Omental fat pad (tissue), 4 donors: Measurements from ENCODE around the gene ZKSCAN8. TPM values are rescaled to one million over a fixed set of nuclear protein-coding genes. Genes with fewer than 3 reads are reported as not detected.
A peak's percentile ranks its signal among the peaks of the same experiment; 100 is the strongest.
"Not testable (repeated sequence)": the region's sequence is repeated elsewhere in the genome, so short reads cannot be mapped to it uniquely, and the experiment has no call there.

Experiments
- ATAC-seq: fragments of 150-250 bp; one replicate; pipeline ENCODE4 v1.9.1; 2016; ENCODE audit warnings: mild to moderate bottlenecking, moderate library complexity; ENCODE audit not compliant: low FRiP score
- DNase-seq: peaks from one replicate; pipeline ENCODE4 v3.0.0-alpha.2; 2019; ENCODE audit warnings: low spot score
- total RNA-seq, 4 donors: library from RNA; depleted of rRNA; stranded (reverse); fragments of >200 nt; gene quantifications; one replicate each; pipeline ENCODE4 v1.1.0, GENCODE V29; 2016
- TF ChIP-seq, protein P1 (sequence below), 3 donors: fragments of 450-650 bp; IDR thresholded peaks; one replicate each; pipeline ENCODE4 v1.5.1; 2016 to 2017; ENCODE audit warnings: antibody characterized with exemption in 3 of 3, mild to moderate bottlenecking in 3 of 3, moderate library complexity in 2 of 3

Gene ZKSCAN8
- total RNA-seq, 4 donors from 2014 or later: 16.0 to 27.7 (median 17.2) TPM

DNA sequence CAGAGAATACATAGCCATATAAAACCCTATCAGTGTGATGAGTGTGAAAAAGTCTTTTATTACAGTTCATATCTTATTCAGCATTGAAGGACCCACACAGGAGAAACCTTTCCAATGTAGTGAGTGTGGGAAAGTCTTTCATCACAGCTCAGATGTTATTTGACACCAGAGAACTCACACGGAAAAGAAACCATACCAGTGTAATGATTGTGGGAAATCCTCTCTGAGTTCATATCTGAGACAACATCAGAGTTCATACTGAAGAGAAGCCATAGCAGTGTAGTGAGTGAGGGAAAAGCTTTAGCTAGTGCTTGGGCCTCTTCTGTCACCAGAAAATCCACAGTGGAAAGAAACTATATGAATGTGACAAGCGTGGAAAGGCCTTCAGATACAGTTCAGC, 25.9 kb upstream of the ZKSCAN8 start:
- TF ChIP-seq, protein P1, sequence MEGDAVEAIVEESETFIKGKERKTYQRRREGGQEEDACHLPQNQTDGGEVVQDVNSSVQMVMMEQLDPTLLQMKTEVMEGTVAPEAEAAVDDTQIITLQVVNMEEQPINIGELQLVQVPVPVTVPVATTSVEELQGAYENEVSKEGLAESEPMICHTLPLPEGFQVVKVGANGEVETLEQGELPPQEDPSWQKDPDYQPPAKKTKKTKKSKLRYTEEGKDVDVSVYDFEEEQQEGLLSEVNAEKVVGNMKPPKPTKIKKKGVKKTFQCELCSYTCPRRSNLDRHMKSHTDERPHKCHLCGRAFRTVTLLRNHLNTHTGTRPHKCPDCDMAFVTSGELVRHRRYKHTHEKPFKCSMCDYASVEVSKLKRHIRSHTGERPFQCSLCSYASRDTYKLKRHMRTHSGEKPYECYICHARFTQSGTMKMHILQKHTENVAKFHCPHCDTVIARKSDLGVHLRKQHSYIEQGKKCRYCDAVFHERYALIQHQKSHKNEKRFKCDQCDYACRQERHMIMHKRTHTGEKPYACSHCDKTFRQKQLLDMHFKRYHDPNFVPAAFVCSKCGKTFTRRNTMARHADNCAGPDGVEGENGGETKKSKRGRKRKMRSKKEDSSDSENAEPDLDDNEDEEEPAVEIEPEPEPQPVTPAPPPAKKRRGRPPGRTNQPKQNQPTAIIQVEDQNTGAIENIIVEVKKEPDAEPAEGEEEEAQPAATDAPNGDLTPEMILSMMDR (IDR thresholded peaks at IDR 0.05): no peak
- ATAC-seq (no peak), DNase-seq (no peak)

DNA sequence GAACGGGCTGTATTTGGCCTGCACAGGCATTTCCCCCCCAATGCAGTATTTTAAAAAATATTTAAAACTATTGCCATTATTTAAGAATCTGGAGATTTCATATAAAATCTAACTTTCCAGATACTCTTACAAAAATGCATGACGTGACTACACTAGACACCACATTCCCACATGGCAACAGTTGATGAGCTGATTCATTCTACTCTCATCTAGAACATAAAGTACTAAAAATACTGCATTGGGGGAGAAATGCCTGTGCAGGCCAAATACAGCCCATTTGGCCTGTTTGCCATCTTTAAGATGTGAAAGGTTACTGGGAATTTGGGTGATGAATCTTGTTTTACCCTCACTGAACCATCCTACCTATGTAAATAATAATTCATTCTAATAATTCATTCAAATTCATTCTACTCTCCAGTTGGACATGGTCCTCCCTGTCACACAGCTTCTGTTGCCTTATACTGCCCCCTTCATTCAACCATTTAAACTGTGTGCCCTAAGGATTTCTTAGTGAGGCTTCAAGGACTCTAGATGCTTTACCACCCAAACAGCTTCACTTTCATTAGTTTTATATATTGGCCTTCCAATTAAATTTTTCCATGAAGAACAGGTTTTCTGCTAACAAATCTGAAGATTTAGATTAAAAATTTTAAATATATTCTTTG, 24.2 kb upstream of the ZKSCAN8 start:
- DNase-seq: no peak
- TF ChIP-seq, protein P1 (IDR thresholded peaks at IDR 0.05): no peak
- no peak for ATAC-seq

DNA sequence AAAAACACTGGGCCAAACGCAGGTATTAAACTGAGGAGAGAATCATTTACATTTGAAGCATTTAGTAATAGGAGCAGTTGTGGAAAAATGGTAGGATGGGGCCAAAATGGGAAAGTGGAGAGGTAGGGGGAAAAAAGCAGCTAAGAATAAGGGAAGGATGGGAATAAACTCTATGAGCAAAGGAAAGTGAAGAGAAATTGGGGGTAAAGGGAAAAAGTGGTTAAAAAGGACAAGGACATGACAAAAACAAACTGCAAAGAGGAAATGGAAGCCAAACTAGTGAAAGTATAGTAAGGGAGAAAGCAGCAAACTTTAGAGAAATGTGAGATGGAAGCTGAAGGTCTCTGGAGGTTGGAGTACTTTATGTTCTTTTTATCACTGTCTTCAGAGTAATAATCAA, 23.5 kb upstream of the ZKSCAN8 start:
- TF ChIP-seq, protein P1 (IDR thresholded peaks at IDR 0.05): no peak
- ATAC-seq: no peak

DNA sequence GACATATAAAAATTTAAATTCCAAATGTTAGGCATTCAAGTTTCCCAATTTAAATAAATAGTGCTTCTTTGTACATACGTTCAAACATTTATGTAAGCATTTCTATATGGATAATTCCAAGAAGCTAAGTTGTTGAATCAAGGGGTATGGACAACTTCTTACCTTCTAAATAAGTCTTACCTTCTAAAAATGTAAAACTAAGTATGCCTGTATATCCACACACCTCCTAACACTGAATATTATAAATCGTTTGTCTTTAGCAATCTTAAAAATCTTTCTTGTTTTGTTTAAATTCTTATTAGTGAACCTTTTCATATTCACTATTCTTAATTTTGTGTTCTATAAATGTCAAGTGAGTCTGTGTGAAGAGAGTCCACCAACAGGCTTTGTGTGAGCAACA, 19.8 kb upstream of the ZKSCAN8 start:
- TF ChIP-seq, protein P1 (IDR thresholded peaks at IDR 0.05): no peak
- DNase-seq: no peak
- no peak for ATAC-seq

More for the DNA sequence above, 23.5 kb upstream of the ZKSCAN8 start:
- no peak for DNase-seq

DNA sequence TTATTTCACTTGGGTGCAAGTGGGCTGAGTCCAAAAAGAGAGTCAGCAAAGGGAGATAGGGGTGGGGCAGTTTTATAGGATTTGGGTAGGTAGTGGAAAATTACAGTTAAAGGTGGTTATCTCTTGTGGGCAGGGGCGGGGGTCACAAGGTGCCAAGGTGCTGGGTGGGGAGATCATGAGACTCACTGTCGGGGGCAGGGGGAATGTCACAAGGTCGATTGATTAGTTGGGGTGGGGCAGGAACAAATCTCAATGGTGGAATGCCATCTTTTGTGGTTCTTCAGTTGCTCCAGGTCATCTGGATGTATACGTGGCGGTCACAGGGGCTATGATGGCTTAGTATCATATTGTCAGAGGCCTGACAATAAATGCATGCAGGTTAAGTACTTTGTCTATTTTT, 19.4 kb upstream of the ZKSCAN8 start:
- not testable (repeated sequence) for DNase-seq, ATAC-seq

DNA sequence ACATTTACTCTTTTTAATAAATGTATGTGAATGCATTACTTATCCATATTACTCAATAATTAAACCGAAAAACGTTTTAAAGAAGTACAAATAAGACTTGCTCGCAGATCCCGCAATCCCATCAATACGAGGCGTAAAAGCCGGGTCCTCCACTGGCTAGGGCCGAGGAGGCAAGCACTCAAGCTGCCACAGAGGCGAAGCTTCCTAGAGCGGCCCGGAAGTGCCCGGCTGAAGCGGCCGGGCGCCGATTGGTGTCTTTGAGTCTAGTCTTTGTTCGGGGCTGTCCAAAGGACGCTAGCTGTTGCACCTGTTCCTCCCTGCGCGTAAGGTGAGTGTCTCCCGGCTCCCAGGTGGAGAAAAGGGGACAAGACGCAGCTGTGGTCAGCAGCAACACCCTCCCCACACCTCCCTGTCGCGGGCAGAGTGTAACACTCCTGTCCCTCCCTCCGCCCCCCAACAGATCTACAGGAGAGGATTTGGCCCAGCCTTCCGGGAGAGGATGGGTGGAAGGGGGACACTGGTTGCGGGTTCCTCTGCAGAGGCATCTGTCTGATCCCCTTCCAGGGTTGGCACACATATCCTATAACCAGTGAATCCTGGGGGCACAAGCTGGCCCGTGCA, 17.2 kb upstream of the ZKSCAN8 start, which contains the start of gene ZSCAN16:
Gene ZSCAN16, plus strand, starts transcription at position 260 of the 621 bp plus-strand sequence. CDS start 835 bp downstream, outside the sequence.
- TF ChIP-seq, protein P1 (IDR thresholded peaks at IDR 0.05): no peak
- DNase-seq (peak; percentile 34), ATAC-seq (peak; percentile 98)

DNA sequence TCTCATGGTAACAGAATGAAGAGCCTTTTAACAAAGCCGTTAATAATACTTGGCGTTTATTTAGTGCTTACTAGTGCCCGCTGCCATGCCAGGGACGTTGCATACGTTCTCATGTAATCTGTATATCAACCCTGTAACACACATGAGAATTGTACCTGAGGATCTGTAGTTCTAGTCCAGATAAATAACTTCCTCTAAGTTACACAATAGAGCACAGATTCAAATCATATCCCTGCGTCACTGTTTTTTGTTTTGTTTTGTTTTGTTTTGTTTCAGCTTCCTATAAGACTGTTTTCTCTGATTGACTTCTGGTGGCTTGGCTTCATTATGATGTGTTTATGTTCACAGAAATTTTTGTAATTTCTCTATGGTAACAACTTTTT, 16.7 kb upstream of the ZKSCAN8 start:
- DNase-seq: no peak
- ATAC-seq: no peak
- TF ChIP-seq, protein P1 (IDR thresholded peaks at IDR 0.05): no peak
